Measurements from ENCODE around the gene SFT2D3. TPM values are rescaled to one million over a fixed set of nuclear protein-coding genes. Genes with fewer than 3 reads are reported as not detected.
A peak's percentile ranks its signal among the peaks of the same experiment; 100 is the strongest.

Gene SFT2D3, protein sequence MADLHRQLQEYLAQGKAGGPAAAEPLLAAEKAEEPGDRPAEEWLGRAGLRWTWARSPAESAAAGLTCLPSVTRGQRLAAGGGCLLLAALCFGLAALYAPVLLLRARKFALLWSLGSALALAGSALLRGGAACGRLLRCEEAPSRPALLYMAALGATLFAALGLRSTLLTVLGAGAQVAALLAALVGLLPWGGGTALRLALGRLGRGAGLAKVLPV
- not detected for polyA plus RNA-seq (ENCODE audit: insufficient read length in 10 of 10)
- long read RNA-seq, donor 1, transcript SFT2D3-201 (1 exons, 3,735 nt): major isoform, 16 of 16 reads
- long read RNA-seq, donor 1, partial matches to known transcripts: 0 of 16 reads
- long read RNA-seq, donor 1, other reads (novel, unspliced or antisense): 0 of 16 reads
- long read RNA-seq, donor 2, transcript SFT2D3-201 (1 exons, 3,735 nt): major isoform, 8 of 8 reads
- long read RNA-seq, donor 2, partial matches to known transcripts: 0 of 8 reads
- long read RNA-seq, donor 2, other reads (novel, unspliced or antisense): 0 of 8 reads
- long read RNA-seq, donor 3, partial matches to known transcripts: 0 of 1 reads
- long read RNA-seq, donor 3, other reads (novel, unspliced or antisense): 0 of 1 reads
- long read RNA-seq, donor 4, transcript SFT2D3-201 (1 exons, 3,735 nt): major isoform, 10 of 10 reads
- long read RNA-seq, donor 4, partial matches to known transcripts: 0 of 10 reads
- long read RNA-seq, donor 4, other reads (novel, unspliced or antisense): 0 of 10 reads
- long read RNA-seq, donor 5, transcript SFT2D3-201 (1 exons, 3,735 nt): major isoform, 29 of 44 reads
- long read RNA-seq, donor 5, partial matches to known transcripts: 15 of 44 reads
- long read RNA-seq, donor 5, other reads (novel, unspliced or antisense): 0 of 44 reads
- long read RNA-seq, donor 6, transcript SFT2D3-201 (1 exons, 3,735 nt): major isoform, 23 of 43 reads
- long read RNA-seq, donor 6, partial matches to known transcripts: 20 of 43 reads
- long read RNA-seq, donor 6, other reads (novel, unspliced or antisense): 0 of 43 reads
- long read RNA-seq, donor 7, transcript SFT2D3-201 (1 exons, 3,735 nt): major isoform, 16 of 16 reads
- long read RNA-seq, donor 7, partial matches to known transcripts: 0 of 16 reads
- long read RNA-seq, donor 7, other reads (novel, unspliced or antisense): 0 of 16 reads
- long read RNA-seq, donor 8, transcript SFT2D3-201 (1 exons, 3,735 nt): major isoform, 13 of 13 reads
- long read RNA-seq, donor 8, partial matches to known transcripts: 0 of 13 reads
- long read RNA-seq, donor 8, other reads (novel, unspliced or antisense): 0 of 13 reads
- long read RNA-seq, donor 9, partial matches to known transcripts: 0 of 1 reads
- long read RNA-seq, donor 9, other reads (novel, unspliced or antisense): 0 of 1 reads

- DNase-seq: peak; percentile 90 to 97 (median 94)
These were observed at the start of gene SFT2D3 for GRCh38 chr2:127701193-127701650. TSS of gene SFT2D3 (plus strand) at chr2:127701497. CDS start at chr2:127701529, 32 bp downstream.

DNA sequence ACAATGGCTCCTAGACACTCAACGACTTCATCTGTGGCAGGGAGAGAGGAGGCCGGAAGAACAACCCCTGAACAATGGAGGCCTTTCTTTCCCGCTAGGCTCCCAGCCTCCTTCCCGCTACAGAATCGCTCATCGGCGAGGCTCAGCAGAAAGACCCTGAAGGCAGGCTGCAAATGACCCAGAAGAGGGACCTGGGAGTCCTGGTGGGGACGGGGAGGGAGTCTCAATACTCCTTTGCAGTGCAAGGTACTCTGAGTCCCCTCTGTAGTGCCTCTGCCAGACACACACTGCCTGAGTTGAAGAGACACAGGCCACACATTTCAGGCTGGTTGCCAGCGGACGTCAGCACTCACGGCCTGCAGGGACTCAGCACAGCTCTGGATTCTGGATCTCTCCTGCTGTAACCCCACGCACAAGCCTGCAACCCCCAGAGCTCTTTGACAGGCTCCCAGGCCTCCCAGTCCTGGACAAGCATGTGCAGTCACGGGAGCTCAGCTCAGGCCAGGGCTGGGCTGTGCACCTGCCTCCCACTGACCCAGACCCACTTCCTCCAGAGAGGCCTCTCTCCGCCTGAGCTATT, 49.2 kb upstream of the SFT2D3 start:
- peak; percentile 50 to 88 (median 60) for DNase-seq

DNA sequence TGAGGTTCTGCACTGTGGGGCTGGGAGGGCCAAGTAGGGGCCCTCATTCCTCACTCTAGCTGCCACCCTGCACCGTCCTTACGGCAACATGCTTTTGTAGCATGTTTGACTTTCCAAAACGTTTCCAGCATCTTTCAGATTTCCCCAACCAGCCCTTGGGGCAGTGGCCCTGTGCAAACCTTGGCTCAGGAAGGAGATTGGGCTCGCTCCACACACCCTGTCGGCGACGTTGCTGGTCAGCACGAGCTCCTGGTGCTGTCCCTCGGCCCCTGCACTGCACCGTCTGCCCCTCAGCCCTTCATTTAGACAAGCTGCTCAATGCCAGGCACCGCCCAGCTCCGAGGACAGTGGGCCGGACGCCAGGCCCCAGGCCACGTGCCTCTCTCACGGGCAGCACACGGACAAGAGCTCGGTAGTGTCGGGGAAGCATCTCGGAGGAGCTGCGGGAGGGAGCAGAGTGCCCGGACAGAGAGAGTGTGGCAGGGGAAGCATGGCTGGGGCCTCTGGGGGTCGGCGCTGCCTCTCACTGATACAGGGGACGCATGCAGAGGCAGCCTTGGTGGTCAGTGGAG, 48.4 kb upstream of the SFT2D3 start:
- DNase-seq: no peak

- no peak for DNase-seq
These were observed 47.7 kb upstream of the SFT2D3 start for GRCh38 chr2:127653421-127654083.

GRCh38 chr2:127654084-127654837, 47.0 kb upstream of the SFT2D3 start:
- DNase-seq: no peak

GRCh38 chr2:127654838-127655175, 46.5 kb upstream of the SFT2D3 start:
- DNase-seq: no peak

GRCh38 chr2:127655209-127656073, 45.9 kb upstream of the SFT2D3 start:
- DNase-seq: no peak

- DNase-seq: no peak
These were observed 44.6 kb upstream of the SFT2D3 start for GRCh38 chr2:127656569-127657231.

DNA sequence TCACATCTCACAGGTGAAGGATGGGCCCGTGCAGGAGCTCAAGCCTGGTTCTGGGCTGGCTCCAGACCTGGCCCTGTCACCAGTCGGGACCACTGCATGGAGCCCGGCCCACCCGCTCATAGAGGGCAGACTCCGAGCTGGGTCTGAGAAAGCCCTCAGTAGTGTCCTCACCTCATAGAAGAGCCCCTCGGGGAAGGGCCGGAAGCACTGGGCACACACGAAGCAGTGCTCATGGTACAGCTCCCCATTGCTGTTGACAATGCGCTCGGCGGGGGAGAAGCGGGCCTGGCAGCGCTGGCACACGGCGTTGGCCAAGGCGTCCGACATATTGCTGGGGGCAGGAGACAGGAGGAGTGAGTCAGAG, 44.1 kb upstream of the SFT2D3 start:
- DNase-seq: no peak

GRCh38 chr2:127658146-127658545, 43.2 kb upstream of the SFT2D3 start:
- DNase-seq: no peak

DNA sequence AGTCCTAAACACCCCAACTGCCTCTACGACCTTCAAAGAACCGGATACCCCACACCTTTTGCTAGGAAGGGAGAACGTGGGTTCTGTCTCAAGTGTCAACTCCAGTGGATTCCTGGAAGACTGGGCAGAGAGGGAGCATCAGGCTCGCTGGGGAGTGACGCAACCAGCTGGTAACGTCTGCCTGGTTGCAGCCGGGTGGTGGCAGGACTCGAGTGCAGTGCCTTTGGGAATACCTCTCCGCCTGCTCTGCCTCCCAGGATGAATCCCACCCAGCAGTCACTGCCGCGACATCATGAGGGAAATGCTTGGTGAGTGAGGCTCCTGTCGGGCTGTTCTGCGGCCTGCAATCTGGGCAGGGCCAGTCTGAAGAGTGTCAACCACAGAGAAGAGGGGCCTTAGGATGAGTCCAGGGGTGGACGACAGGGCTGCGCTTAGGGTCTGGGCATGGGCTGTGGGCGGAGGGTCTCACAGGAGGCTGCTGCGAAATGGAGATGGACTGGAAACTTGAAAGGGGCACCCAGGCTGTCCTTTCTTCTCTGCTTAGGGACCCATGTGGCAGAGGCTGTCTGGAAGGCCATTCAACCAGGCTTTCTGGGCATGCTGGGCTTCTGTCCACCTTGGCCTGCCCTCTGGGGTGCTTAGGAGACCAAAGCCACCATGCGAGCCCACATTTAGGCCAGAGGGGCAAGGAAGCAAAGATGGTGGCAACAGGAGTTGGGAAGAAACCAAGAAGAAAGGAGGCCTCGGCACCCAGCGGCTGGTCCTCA, 42.5 kb upstream of the SFT2D3 start:
- DNase-seq: no peak

GRCh38 chr2:127659408-127660290, 41.6 kb upstream of the SFT2D3 start:
- DNase-seq: no peak

DNA sequence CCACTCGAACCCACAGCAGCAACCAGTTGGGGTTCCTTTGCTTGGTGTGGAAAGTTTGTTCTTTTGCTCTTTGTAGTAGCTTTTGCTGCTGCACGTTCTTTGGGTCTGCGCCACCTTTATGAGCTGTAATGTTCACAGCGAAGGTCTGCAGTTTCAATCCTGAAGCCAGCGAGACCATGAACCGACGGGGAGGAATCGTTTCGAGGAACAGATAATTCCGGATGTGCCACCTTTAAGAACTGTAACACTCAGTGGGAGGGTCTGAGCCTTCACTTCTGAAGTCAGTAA, 41.1 kb upstream of the SFT2D3 start:
- no peak for DNase-seq

DNA sequence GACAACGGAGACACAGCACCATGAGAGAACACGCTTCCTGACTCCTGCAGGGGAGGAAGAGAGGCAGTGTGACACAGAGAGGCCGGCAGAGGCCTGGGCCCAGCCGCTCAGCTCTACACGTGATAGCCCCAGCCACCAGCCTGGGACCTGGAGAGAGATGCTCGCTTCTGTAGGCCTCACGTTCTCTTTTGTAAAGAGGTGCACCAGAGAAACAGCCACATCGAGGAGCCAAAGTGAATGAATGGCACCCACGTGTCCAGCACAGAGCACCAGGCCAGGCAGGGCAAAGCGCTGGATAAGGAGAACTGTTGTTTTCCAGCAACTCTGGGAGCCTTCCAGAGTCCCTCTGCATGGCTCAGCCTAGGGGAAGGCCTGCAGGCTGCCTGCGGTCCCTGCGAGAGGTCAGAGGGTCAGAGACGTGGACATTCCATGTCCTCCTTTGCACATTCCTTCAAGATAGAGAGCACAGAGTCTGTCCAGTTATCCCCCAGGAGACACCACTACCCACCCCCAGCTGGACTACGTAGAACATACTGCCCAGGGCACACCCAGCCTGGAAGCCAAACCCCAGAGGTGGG, 40.1 kb upstream of the SFT2D3 start:
- no peak for DNase-seq

DNA sequence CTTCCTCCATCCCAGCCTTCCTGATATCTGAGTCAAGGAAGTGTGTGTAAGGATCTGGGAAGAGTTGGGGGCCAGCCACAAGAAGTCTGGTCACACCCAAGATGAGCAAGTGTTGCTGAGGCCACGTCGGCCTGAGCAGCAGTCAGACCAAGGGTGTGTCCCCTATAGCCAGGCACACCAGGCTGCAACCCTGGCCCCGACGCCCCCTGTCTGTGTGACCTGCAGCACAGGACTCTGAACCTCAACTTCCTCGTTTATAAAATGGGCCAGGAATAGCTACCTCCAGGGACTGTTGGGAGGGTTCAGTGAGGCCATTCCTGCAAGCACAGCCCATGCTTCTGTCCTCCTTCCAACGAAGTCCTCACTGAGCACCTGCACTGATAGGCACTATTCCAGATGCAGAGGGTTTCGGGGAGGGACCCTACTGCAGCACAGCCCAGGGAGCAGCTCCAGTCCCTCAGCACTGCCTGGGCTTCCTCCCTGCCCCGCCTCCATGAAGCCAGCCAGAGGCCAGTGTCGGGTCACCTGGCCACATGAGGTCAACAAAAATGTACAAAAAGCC, 39.3 kb upstream of the SFT2D3 start:
- no peak for DNase-seq

Data from muscle of back (tissue), 13 donors.